Psoas muscle (tissue), 8 donors: ENCODE measurements around the gene PARVA. TPM values are rescaled to one million over a fixed set of nuclear protein-coding genes. Genes with fewer than 3 reads are reported as not detected.

Experiments
- ATAC-seq, 4 donors: fragments of 200-7000 bp; cut with Tn5 transposase; one replicate each; pipeline ENCODE4 v1.9.1; 2020; ENCODE audit warnings: moderate library complexity in 3 of 4, mild to moderate bottlenecking in 2 of 4
- DNase-seq, 2 donors: peaks; one replicate each; pipeline ENCODE4 v3.0.0-alpha.2; 2020
- H3K27ac ChIP-seq: fragments of 200-600 bp; one replicate; pipeline ENCODE4 v1.8.0; 2022
- H3K27me3 ChIP-seq, 3 donors: fragments of 200-600 bp in 1 of 3; one replicate each; pipeline versions ENCODE4 v1.6.1 to v1.8.0; 2013 to 2022; ENCODE audit warnings: low read length in 2 of 3, mild to moderate bottlenecking in 2 of 3, moderate library complexity in 1 of 3; ENCODE audit not compliant: insufficient read depth in 3 of 3
- H3K36me3 ChIP-seq, 2 donors: fragments of 200-600 bp in 1 of 2; one replicate each; pipeline versions ENCODE4 v1.6.1 to v1.8.0; 2013 to 2022; ENCODE audit warnings: low read depth in 1 of 2, mild to moderate bottlenecking in 1 of 2, moderate library complexity in 1 of 2; ENCODE audit not compliant: insufficient read depth in 1 of 2
- H3K4me1 ChIP-seq: fragments of 200-600 bp; one replicate; pipeline ENCODE4 v1.8.0; 2022
- H3K4me3 ChIP-seq: fragments of 200-600 bp; one replicate; pipeline ENCODE4 v1.8.0; 2022; ENCODE audit warnings: mild to moderate bottlenecking
- H3K9me3 ChIP-seq: fragments of 200-600 bp; one replicate; pipeline ENCODE4 v1.8.0; 2022
- CTCF ChIP-seq: fragments of 200-600 bp; IDR thresholded peaks from one replicate; pipeline ENCODE4 v1.8.0; 2022; ENCODE audit warnings: antibody characterized with exemption
- WGBS, 3 donors: extraction: QIAGEN DNeasy Blood & Tissue Kit; methylation state at CpG; one replicate each; pipeline versions ENCODE4 v1.1.6 to v1.1.7; 2013; 5-methylcytosine and 5-hydroxymethylcytosine counted together
- intact Hi-C, 2 donors: fragments of 100-400 bp; cut with DNase I; formaldehyde crosslinking; loops; one replicate each; pipeline versions ENCODE4 v1.11.0 to v1.14.2; 2022
- polyA plus RNA-seq, 3 donors: library from polyadenylated mRNA; stranded (reverse); fragments of 200-250 nt; gene quantifications; one replicate each; pipeline ENCODE4 v1.2.3, GENCODE V29; 2013
- total RNA-seq, 4 donors: library from RNA; stranded (reverse); fragmentation: NEBNext Ultra II Directional in 2 of 4; extraction: Animal tissue kit (Norgen Biotek cat#: 25700) in 2 of 4; gene quantifications; one replicate each; pipeline versions ENCODE4 v1.2.1 to v1.2.4, GENCODE V29; 2021 to 2023
- donor health status: healthy with polysubstance abuse.
- donor health status: DM: no; HTN: no; CAD: no; lungs with moderate emphysema.
- donor health status: Bipolar disorder and iron deficiency.
- donor health status: healthy.
- donor health status: DM: yes; HTN: yes; CAD: no.
- donor health status: DM: no; HTN: no; CAD: no.
- donor health status: DM: no; HTN: no; CAD: no.
- donor health status: DM: yes; HTN: yes; CAD: no.

Gene PARVA
- total and polyA plus RNA-seq, 7 donors, result 4.4 to 22.7 (median 8.5) TPM

DNA sequence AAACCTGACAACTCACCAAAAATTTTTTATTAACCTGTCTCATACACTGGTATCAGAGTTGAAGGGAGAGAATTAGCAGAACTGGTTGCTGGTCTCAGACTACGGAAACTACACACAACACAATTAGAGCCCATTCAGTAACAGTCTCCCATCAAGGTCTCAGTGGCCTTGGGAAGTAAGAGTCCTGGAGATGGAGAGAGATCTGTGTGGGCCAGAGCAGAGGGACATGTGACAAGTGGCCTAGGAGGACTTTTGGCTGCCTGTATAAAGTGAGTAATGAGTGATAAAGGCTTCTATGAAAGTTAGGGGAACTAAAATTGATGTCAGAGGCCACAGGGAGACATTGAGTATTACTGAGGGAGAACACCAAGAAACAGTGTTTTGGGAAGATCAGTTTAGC is 58.9 kb downstream of the PARVA start:
- Histone ChIP-seq H3K4me3 (no peak overlapping the region), H3K36me3 (no peaks in the 10 kb centered on the region), H3K27me3 (no peaks in the 10 kb centered on the region), H3K9me3 (peaks cover 6% of the 10 kb centered on the region), H3K27ac (no peak overlapping the region), H3K4me1 (peaks cover 3% of the 10 kb centered on the region)
- 97 to 98% (median 98%) methylated on average over 1 of the region's 1 CpG for WGBS, 3 donors
- intact Hi-C loops, result no loop called here
- no peak for ATAC-seq
- no peak for DNase-seq
- TF ChIP-seq CTCF, result no peak

GRCh38 chr11:12438291-12438690 is 60.9 kb downstream of the PARVA start:
- intact Hi-C loops, result no loop called here
- Histone ChIP-seq H3K27ac (no peak overlapping the region), H3K36me3 (no peaks in the 10 kb centered on the region), H3K4me1 (peaks cover 3% of the 10 kb centered on the region), H3K4me3 (no peak overlapping the region), H3K9me3 (peaks cover 6% of the 10 kb centered on the region), H3K27me3 (no peaks in the 10 kb centered on the region)
- TF ChIP-seq CTCF, result no peak
- no peak for ATAC-seq
- no peak for DNase-seq

GRCh38 chr11:12439615-12440014 is 62.2 kb downstream of the PARVA start:
- no peak for TF ChIP-seq CTCF
- H3K27me3 ChIP-seq, result no peaks in the 10 kb centered on the region
- no peak overlapping the region for H3K4me3 ChIP-seq
- 90 to 96% (median 91%) methylated on average over 4 of the region's 4 CpGs for WGBS, 3 donors
- intact Hi-C loops, result no loop called here
- H3K4me1 ChIP-seq, result no peaks in the 10 kb centered on the region
- no peak overlapping the region for H3K27ac ChIP-seq
- DNase-seq (no peak), ATAC-seq (no peak)
- no peaks in the 10 kb centered on the region for H3K36me3 ChIP-seq
- H3K9me3 ChIP-seq, result peaks cover 6% of the 10 kb centered on the region

DNA sequence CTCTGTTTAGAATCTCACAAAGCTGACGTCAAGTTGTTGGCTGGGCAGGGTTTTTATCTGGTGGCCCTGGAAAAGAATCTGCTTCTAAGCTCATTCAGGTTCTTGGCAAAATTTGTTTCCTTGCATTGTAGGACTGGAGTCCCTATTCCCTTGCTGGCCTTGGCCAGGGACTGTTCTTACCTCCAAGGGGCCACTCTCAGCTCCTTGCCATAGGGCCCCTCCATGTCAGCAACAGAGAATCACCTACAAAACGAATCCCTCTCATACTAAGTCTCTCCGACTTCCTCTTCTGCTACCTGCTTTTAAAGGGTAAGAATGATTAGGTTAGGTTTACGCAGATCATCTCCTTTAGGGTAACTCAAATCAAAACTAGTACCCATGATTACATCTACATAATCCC is 63.2 kb downstream of the PARVA start:
- Histone ChIP-seq H3K4me3 (no peak overlapping the region), H3K27me3 (no peaks in the 10 kb centered on the region), H3K36me3 (no peaks in the 10 kb centered on the region), H3K9me3 (peaks cover 6% of the 10 kb centered on the region), H3K27ac (no peak overlapping the region), H3K4me1 (no peaks in the 10 kb centered on the region)
- ATAC-seq, result no peak
- no peak for DNase-seq
- no peak for TF ChIP-seq CTCF
- 94 to 100% (median 97%) methylated on average over 4 of the region's 4 CpGs for WGBS, 3 donors
- intact Hi-C loops, result no loop called here

DNA sequence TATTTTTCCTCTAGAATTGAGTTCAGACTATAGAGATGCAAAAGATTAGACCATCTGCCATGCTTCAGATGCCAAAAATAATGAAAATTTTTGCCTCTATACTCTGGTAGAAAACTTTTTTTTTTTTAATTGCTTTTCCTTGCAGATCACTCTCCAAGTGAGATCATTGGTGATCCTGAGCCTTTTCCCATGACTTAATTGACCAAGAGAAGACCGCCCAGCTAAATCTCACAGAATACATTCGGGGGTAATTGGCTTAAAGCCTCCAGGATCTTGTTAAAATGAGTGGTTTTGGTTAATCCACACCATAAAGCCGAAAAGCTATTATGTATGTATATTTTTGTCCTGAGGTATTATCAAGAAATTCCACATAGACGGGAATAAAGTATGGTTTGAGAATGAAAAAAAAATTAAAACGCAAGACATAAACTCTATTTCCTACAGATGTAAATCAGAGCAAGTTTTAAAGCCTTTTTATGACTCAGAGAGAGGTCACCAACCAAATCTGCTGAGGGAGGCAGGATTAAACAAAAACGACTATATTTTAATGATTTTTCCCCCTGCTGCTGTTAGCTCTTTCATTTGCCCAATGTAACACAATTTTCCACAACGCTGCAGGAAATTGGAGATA is 64.0 kb downstream of the PARVA start:
- H3K36me3 ChIP-seq, result no peaks in the 10 kb centered on the region
- ATAC-seq (no peak), DNase-seq (no peak)
- H3K9me3 ChIP-seq, result peaks cover 6% of the 10 kb centered on the region
- intact Hi-C loops, result no loop called here
- H3K27me3 ChIP-seq, result no peaks in the 10 kb centered on the region
- no peak for TF ChIP-seq CTCF
- WGBS, 3 donors, result 55 to 64% (median 56%) methylated on average over 7 of the region's 7 CpGs
- H3K4me1 ChIP-seq, result no peaks in the 10 kb centered on the region
- H3K4me3 ChIP-seq, result no peak overlapping the region
- H3K27ac ChIP-seq, result no peak overlapping the region
